ENCODE measurements around the gene BARX2.

DNA sequence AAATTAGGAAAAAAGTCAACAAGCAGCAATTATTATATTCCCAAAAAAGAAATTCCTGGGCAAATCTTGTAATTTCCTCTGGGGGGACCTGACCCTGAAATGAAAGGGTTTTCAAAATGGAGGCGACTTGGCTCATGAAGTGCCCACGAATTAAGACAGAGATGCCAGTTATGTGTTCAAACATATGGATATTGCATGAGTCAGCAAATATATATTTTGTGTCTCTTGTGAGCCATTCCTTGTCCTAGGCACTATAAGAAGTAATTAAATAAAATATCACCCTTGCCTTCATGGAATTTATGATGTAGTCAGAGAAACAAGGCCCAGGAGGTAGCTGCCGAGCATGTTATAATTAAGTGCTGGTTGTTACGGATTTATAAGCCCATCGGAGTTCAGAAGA is 68.6 kb downstream of the BARX2 start:
- TF ChIP-seq POLR2A (IDR thresholded peaks at IDR 0.05; ENCODE audit: low read depth, low read length) (no peak), GATA2 (IDR thresholded peaks at IDR 0.05; ENCODE audit: insufficient read depth, insufficient read length, low read depth, low read length) (no peak), POLR2AphosphoS5 (IDR thresholded peaks at IDR 0.05; ENCODE audit: insufficient read depth, low read depth, low read length) (no peak), EZH2 (IDR thresholded peaks at IDR 0.05; ENCODE audit: borderline replicate concordance, low read depth, low read length, severe bottlenecking) (no peak), MYC (IDR thresholded peaks at IDR 0.05; ENCODE audit: low read depth, low read length) (no peak), FOS (IDR thresholded peaks at IDR 0.05; ENCODE audit: borderline replicate concordance, insufficient read depth, low read length) (no peak), JUN (IDR thresholded peaks at IDR 0.05; ENCODE audit: borderline replicate concordance, insufficient read depth, insufficient read length, low read depth) (no peak)
- TF ChIP-seq, protein P1, sequence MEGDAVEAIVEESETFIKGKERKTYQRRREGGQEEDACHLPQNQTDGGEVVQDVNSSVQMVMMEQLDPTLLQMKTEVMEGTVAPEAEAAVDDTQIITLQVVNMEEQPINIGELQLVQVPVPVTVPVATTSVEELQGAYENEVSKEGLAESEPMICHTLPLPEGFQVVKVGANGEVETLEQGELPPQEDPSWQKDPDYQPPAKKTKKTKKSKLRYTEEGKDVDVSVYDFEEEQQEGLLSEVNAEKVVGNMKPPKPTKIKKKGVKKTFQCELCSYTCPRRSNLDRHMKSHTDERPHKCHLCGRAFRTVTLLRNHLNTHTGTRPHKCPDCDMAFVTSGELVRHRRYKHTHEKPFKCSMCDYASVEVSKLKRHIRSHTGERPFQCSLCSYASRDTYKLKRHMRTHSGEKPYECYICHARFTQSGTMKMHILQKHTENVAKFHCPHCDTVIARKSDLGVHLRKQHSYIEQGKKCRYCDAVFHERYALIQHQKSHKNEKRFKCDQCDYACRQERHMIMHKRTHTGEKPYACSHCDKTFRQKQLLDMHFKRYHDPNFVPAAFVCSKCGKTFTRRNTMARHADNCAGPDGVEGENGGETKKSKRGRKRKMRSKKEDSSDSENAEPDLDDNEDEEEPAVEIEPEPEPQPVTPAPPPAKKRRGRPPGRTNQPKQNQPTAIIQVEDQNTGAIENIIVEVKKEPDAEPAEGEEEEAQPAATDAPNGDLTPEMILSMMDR (IDR thresholded peaks at IDR 0.05; ENCODE audit: extremely low read depth in 1 of 2, insufficient read depth in 1 of 2, low read depth in 1 of 2, low read length in 2 of 2): no peak
- TF ChIP-seq, protein P2, sequence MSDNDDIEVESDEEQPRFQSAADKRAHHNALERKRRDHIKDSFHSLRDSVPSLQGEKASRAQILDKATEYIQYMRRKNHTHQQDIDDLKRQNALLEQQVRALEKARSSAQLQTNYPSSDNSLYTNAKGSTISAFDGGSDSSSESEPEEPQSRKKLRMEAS (IDR thresholded peaks at IDR 0.05; ENCODE audit: insufficient read depth, insufficient read length): no peak

All from endothelial cell of umbilical vein (primary cell).